ENCODE measurements around the gene SLU7. TPM values are rescaled to one million over a fixed set of nuclear protein-coding genes. Genes with fewer than 3 reads are reported as not detected.
"Not testable (repeated sequence)": the region's sequence is repeated elsewhere in the genome, so short reads cannot be mapped to it uniquely, and the experiment has no call there.

The SLU7 gene
- total RNA-seq, 1 donor from 2014 or later, result 16.2 TPM

GRCh38 chr5:160438316-160439204, 19.7 kb upstream of the SLU7 start:
- H3K9ac ChIP-seq (ENCODE audit: low read depth in 1 of 3, low read length in 3 of 3), result peak overlapping the region; percentile 17 to 69 (median 69)
- H3K4me3 ChIP-seq (ENCODE audit: low read length in 3 of 3), result peak overlapping the region; percentile 68 to 78 (median 72)
- H3K4me1 ChIP-seq (ENCODE audit: control insufficient read depth in 3 of 3, insufficient read depth in 3 of 3, low read length in 3 of 3), result peaks cover 6 to 12% (median 7%) of the 10 kb centered on the region in 3 donors
- no peak overlapping the region for H3K27ac ChIP-seq (ENCODE audit: low read depth, low read length)
- peaks cover 0 to 7% (median 6%) of the 10 kb centered on the region in 3 donors for H3K27me3 ChIP-seq (ENCODE audit: control insufficient read depth in 3 of 3, insufficient read depth in 3 of 3, low read length in 3 of 3)
- no peaks in the 10 kb centered on the region for H3K36me3 ChIP-seq (ENCODE audit: control insufficient read depth in 3 of 3, insufficient read depth in 3 of 3, low read length in 3 of 3)
- no peaks in the 10 kb centered on the region for H3K9me3 ChIP-seq (ENCODE audit: control insufficient read depth in 3 of 3, low read length in 3 of 3)

GRCh38 chr5:160437271-160437670, 18.4 kb upstream of the SLU7 start:
- Histone ChIP-seq H3K27ac (ENCODE audit: low read depth, low read length) (no peak overlapping the region), H3K4me1 (ENCODE audit: control insufficient read depth in 3 of 3, insufficient read depth in 3 of 3, low read length in 3 of 3) (peaks cover 6 to 12% (median 7%) of the 10 kb centered on the region in 3 donors), H3K27me3 (ENCODE audit: control insufficient read depth in 3 of 3, insufficient read depth in 3 of 3, low read length in 3 of 3) (peaks cover 0 to 7% (median 6%) of the 10 kb centered on the region in 3 donors), H3K36me3 (ENCODE audit: control insufficient read depth in 3 of 3, insufficient read depth in 3 of 3, low read length in 3 of 3) (no peaks in the 10 kb centered on the region), H3K9me3 (ENCODE audit: control insufficient read depth in 3 of 3, low read length in 3 of 3) (no peaks in the 10 kb centered on the region), H3K4me3 (ENCODE audit: low read length in 3 of 3) (no peak overlapping the region), H3K9ac (ENCODE audit: low read depth in 1 of 3, low read length in 3 of 3) (no peak overlapping the region)

- not testable (repeated sequence) for H3K9ac ChIP-seq (ENCODE audit: low read depth in 1 of 3, low read length in 3 of 3); H3K4me3 ChIP-seq (ENCODE audit: low read length in 3 of 3); H3K27me3 ChIP-seq (ENCODE audit: control insufficient read depth in 3 of 3, insufficient read depth in 3 of 3, low read length in 3 of 3); H3K36me3 ChIP-seq (ENCODE audit: control insufficient read depth in 3 of 3, insufficient read depth in 3 of 3, low read length in 3 of 3); H3K9me3 ChIP-seq (ENCODE audit: control insufficient read depth in 3 of 3, low read length in 3 of 3); H3K27ac ChIP-seq (ENCODE audit: low read depth, low read length)
- H3K4me1 ChIP-seq (ENCODE audit: control insufficient read depth in 3 of 3, insufficient read depth in 3 of 3, low read length in 3 of 3), result peaks cover 6 to 12% (median 7%) of the 10 kb centered on the region in 3 donors
Measured at GRCh38 chr5:160436661-160437060, 17.8 kb upstream of the SLU7 start.

DNA sequence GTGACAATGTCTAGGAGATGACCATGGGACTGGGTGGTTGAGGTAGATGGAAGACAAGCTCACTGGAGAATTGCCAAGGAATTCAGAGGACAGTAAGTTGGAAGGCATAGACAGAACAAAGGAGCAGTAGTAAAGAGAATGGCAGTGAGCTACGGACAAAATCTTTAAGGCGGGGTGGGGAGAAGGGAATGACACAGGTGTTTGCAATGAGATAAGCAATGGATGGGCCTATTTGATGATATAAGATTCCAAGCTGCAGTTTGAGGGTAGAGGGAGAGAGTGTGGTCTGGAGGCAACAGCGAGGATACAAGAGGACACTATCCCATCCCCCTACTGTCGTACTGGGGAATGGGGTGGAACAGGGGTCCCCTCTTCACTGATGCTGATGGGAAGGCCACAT, 17.1 kb upstream of the SLU7 start:
- no peak overlapping the region for H3K4me3 ChIP-seq (ENCODE audit: low read length in 3 of 3)
- no peak overlapping the region for H3K9ac ChIP-seq (ENCODE audit: low read depth in 1 of 3, low read length in 3 of 3)
- H3K9me3 ChIP-seq (ENCODE audit: control insufficient read depth in 3 of 3, low read length in 3 of 3), result no peaks in the 10 kb centered on the region
- no peaks in the 10 kb centered on the region for H3K36me3 ChIP-seq (ENCODE audit: control insufficient read depth in 3 of 3, insufficient read depth in 3 of 3, low read length in 3 of 3)
- H3K27ac ChIP-seq (ENCODE audit: low read depth, low read length), result no peak overlapping the region
- H3K27me3 ChIP-seq (ENCODE audit: control insufficient read depth in 3 of 3, insufficient read depth in 3 of 3, low read length in 3 of 3), result peaks cover 0 to 7% (median 6%) of the 10 kb centered on the region in 3 donors
- peaks cover 6 to 12% (median 7%) of the 10 kb centered on the region in 3 donors for H3K4me1 ChIP-seq (ENCODE audit: control insufficient read depth in 3 of 3, insufficient read depth in 3 of 3, low read length in 3 of 3)

DNA sequence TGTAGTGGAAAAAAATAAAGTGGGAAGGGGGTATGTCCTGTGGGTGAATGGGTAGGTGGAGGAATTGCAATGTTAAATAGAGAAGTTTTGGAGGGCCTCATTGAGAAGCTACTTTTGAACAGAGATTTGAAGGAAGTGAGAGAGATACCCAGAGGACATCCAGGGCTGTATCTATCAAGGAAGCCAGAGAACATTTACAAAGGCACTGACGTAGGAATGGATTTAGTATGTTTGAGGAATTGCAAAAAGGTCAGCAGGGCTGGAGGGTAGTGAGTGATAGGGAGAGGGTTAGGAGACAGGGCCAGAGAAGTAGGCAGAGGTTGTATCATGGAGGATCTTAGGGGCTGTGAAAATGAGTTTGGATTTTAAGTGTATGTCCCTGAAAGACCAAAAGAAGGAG, 16.7 kb upstream of the SLU7 start:
- Histone ChIP-seq H3K4me3 (ENCODE audit: low read length in 3 of 3) (no peak overlapping the region), H3K27me3 (ENCODE audit: control insufficient read depth in 3 of 3, insufficient read depth in 3 of 3, low read length in 3 of 3) (peaks cover 0 to 7% (median 6%) of the 10 kb centered on the region in 3 donors), H3K36me3 (ENCODE audit: control insufficient read depth in 3 of 3, insufficient read depth in 3 of 3, low read length in 3 of 3) (no peaks in the 10 kb centered on the region), H3K9ac (ENCODE audit: low read depth in 1 of 3, low read length in 3 of 3) (no peak overlapping the region), H3K27ac (ENCODE audit: low read depth, low read length) (no peak overlapping the region), H3K4me1 (ENCODE audit: control insufficient read depth in 3 of 3, insufficient read depth in 3 of 3, low read length in 3 of 3) (peaks cover 6 to 12% (median 7%) of the 10 kb centered on the region in 3 donors), H3K9me3 (ENCODE audit: control insufficient read depth in 3 of 3, low read length in 3 of 3) (no peaks in the 10 kb centered on the region)

- Histone ChIP-seq H3K9me3 (ENCODE audit: control insufficient read depth in 3 of 3, low read length in 3 of 3) (no peaks in the 10 kb centered on the region), H3K27ac (ENCODE audit: low read depth, low read length) (no peak overlapping the region)
Measured at GRCh38 chr5:160434022-160434531, 15.2 kb upstream of the SLU7 start.

GRCh38 chr5:160432787-160433186, 13.9 kb upstream of the SLU7 start:
- no peak overlapping the region for H3K4me3 ChIP-seq (ENCODE audit: low read length in 3 of 3)
- H3K9me3 ChIP-seq (ENCODE audit: control insufficient read depth in 3 of 3, low read length in 3 of 3), result no peaks in the 10 kb centered on the region
- H3K4me1 ChIP-seq (ENCODE audit: control insufficient read depth in 3 of 3, insufficient read depth in 3 of 3, low read length in 3 of 3), result no peaks in the 10 kb centered on the region
- H3K9ac ChIP-seq (ENCODE audit: low read depth in 1 of 3, low read length in 3 of 3), result no peak overlapping the region
- H3K27me3 ChIP-seq (ENCODE audit: control insufficient read depth in 3 of 3, insufficient read depth in 3 of 3, low read length in 3 of 3), result peaks cover 0 to 7% (median 6%) of the 10 kb centered on the region in 3 donors
- H3K36me3 ChIP-seq (ENCODE audit: control insufficient read depth in 3 of 3, insufficient read depth in 3 of 3, low read length in 3 of 3), result no peaks in the 10 kb centered on the region
- H3K27ac ChIP-seq (ENCODE audit: low read depth, low read length), result no peak overlapping the region

More at GRCh38 chr5:160434022-160434531, 15.2 kb upstream of the SLU7 start:
- Histone ChIP-seq H3K27me3 (ENCODE audit: control insufficient read depth in 3 of 3, insufficient read depth in 3 of 3, low read length in 3 of 3) (peaks cover 0 to 7% (median 6%) of the 10 kb centered on the region in 3 donors), H3K9ac (ENCODE audit: low read depth in 1 of 3, low read length in 3 of 3) (no peak overlapping the region), H3K4me1 (ENCODE audit: control insufficient read depth in 3 of 3, insufficient read depth in 3 of 3, low read length in 3 of 3) (peaks cover 6 to 10% (median 7%) of the 10 kb centered on the region in 3 donors), H3K36me3 (ENCODE audit: control insufficient read depth in 3 of 3, insufficient read depth in 3 of 3, low read length in 3 of 3) (no peaks in the 10 kb centered on the region), H3K4me3 (ENCODE audit: low read length in 3 of 3) (no peak overlapping the region)

DNA sequence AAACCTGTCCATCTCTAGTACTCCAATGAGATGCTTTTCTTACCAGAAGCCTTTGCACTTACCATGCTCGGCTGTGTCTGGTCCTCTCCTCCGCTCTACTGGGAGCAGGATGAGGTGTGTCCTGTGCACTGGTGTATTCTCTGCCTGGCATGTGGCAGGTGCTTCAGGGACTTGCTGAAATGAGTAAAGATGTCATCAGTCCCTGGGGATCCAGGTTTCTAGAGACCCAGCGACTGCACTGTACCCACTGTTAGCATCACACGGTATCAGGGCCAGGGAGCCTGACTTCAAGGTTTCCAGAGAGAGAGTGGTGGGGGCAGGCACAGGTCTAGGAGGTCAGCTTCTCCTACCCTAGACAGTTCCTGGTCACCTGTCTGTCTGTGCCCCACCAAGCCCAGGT, 13.3 kb upstream of the SLU7 start:
- Histone ChIP-seq H3K27ac (ENCODE audit: low read depth, low read length) (no peak overlapping the region), H3K4me3 (ENCODE audit: low read length in 3 of 3) (no peak overlapping the region), H3K27me3 (ENCODE audit: control insufficient read depth in 3 of 3, insufficient read depth in 3 of 3, low read length in 3 of 3) (peaks cover 0 to 7% (median 6%) of the 10 kb centered on the region in 3 donors), H3K9me3 (ENCODE audit: control insufficient read depth in 3 of 3, low read length in 3 of 3) (no peaks in the 10 kb centered on the region), H3K36me3 (ENCODE audit: control insufficient read depth in 3 of 3, insufficient read depth in 3 of 3, low read length in 3 of 3) (no peaks in the 10 kb centered on the region), H3K9ac (ENCODE audit: low read depth in 1 of 3, low read length in 3 of 3) (no peak overlapping the region), H3K4me1 (ENCODE audit: control insufficient read depth in 3 of 3, insufficient read depth in 3 of 3, low read length in 3 of 3) (no peaks in the 10 kb centered on the region)

- H3K27ac ChIP-seq (ENCODE audit: low read depth, low read length), result no peak overlapping the region
- H3K4me1 ChIP-seq (ENCODE audit: control insufficient read depth in 3 of 3, insufficient read depth in 3 of 3, low read length in 3 of 3), result no peaks in the 10 kb centered on the region
- no peak overlapping the region for H3K9ac ChIP-seq (ENCODE audit: low read depth in 1 of 3, low read length in 3 of 3)
- H3K36me3 ChIP-seq (ENCODE audit: control insufficient read depth in 3 of 3, insufficient read depth in 3 of 3, low read length in 3 of 3), result no peaks in the 10 kb centered on the region
- no peaks in the 10 kb centered on the region for H3K27me3 ChIP-seq (ENCODE audit: control insufficient read depth in 3 of 3, insufficient read depth in 3 of 3, low read length in 3 of 3)
- H3K9me3 ChIP-seq (ENCODE audit: control insufficient read depth in 3 of 3, low read length in 3 of 3), result no peaks in the 10 kb centered on the region
- no peak overlapping the region for H3K4me3 ChIP-seq (ENCODE audit: low read length in 3 of 3)
Measured at GRCh38 chr5:160427607-160428006, 8.7 kb upstream of the SLU7 start.

DNA sequence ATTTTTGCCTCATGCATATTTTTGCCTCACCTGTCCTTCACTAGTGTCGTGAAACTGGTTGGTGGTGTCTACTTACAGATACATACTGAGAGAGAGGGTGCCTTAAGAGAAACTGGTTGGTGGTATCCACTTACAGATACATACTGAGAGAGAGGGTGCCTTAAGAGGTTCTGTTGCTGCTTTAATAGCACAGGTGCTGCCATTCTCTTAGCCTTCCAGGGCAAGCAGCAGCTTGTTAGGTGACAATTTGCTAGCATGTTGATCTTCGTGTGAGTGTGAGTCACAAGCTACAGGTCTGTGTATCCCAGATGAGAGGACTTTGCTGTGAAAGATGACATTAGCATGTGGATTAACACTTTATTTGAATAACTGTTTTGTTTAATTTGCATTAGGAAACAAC, 4.2 kb upstream of the SLU7 start:
- Histone ChIP-seq H3K9ac (ENCODE audit: low read depth in 1 of 3, low read length in 3 of 3) (no peak overlapping the region), H3K4me3 (ENCODE audit: low read length in 3 of 3) (no peak overlapping the region), H3K4me1 (ENCODE audit: control insufficient read depth in 3 of 3, insufficient read depth in 3 of 3, low read length in 3 of 3) (peaks cover 2 to 7% (median 3%) of the 10 kb centered on the region in 3 donors), H3K27ac (ENCODE audit: low read depth, low read length) (no peak overlapping the region), H3K27me3 (ENCODE audit: control insufficient read depth in 3 of 3, insufficient read depth in 3 of 3, low read length in 3 of 3) (no peaks in the 10 kb centered on the region), H3K36me3 (ENCODE audit: control insufficient read depth in 3 of 3, insufficient read depth in 3 of 3, low read length in 3 of 3) (no peaks in the 10 kb centered on the region), H3K9me3 (ENCODE audit: control insufficient read depth in 3 of 3, low read length in 3 of 3) (no peaks in the 10 kb centered on the region)
